Amygdala (tissue), 56 donors: ENCODE data around the gene SLC15A1.

ENCODE experiments used
- DNase-seq, 56 donors: peaks; one replicate each; lab custom pipeline; 2025; lab: John Stamatoyannopoulos, UW

The SLC15A1 gene

GRCh38 chr13:98710521-98710920 lies 42.0 kb downstream of the SLC15A1 start:
- DNase-seq: no peak

- DNase-seq: no peak
Observed at GRCh38 chr13:98707281-98707999, 45.0 kb downstream of the SLC15A1 start.

GRCh38 chr13:98706446-98707110 lies 45.9 kb downstream of the SLC15A1 start:
- DNase-seq: no peak

- no peak for DNase-seq
Observed at GRCh38 chr13:98697791-98698190, 54.7 kb downstream of the SLC15A1 start.

- no peak for DNase-seq
Observed at GRCh38 chr13:98693756-98694155, 58.7 kb downstream of the SLC15A1 start.

GRCh38 chr13:98691360-98691759 lies 61.1 kb downstream of the SLC15A1 start:
- DNase-seq: no peak

DNA sequence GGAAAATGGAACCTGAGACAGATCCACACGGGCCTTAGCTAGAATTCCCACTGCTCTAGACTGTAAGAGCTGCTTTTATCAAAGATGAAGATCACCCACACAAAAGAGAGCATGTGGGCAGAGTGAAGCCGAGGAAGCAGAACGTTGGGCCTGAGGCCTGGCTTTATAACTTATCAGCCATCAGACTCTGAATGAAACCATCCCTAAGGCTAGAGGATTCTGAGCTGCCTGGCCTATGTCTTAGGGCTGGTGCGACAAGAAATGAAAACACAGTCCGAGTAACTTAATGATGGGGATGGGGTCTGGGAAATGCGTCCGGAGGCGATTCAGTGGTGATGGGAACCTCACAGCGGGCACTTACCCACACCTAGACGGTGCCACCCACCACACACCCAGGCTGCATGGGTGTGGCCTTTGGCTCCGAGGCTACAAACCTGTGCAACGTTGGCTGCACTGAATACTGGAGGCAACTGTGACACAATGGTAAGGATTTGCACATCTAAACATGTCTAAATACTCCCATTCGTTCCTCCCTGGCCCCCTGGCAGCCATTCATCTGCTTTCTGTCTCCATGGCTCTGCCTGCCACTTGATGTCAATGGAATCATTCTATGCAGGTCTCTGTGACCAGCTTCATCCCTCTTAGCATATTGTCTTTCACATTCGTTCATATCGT lies 62.0 kb downstream of the SLC15A1 start:
- DNase-seq: no peak

DNA sequence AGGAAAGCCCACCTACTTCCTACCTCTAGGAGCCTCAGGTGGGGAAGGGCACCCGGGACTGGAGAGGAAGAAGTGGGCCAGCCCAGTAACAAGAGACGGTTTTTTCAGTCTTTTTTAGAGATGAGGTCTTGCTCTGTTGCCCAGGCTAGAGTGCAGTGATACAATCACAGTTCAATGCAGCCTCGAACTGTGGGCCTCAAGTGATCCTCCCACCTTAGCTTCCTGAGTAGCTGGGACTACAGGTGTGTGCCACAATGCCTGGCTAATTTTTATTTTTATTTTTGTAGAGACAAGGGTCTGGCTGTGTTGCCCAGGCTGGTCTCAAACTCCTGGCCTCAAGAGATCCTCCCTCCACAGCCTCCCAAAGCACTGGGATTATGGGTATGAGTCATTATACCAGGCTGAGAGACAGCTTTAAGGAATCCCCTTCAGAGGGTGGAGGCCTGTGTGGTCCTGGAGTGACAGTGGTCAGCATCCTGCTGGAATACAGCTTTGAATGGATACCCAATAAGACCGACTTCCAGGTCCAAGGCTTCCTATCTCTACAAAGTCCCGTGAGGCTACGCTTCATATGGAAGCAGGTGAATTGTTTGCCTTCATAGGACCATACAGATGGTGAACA lies 63.0 kb downstream of the SLC15A1 start:
- no peak for DNase-seq

DNA sequence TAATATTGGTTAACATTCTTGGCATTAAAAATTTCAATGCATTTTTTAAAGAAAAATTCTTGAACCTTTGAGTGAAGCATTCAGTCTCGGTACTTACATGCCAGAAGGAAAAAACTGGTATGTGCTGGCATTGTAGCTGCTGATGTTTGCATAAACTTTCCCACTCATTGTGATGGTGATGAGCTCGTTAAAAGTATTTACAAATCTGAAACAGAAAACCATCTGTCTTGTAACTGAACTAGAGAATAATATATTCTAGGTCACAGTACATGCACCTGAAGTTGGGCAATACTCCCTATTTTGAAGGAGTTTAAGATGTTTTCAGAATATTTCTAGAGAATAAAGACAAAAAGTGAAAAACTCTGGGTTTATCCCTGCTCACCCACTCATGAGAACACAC lies 64.1 kb downstream of the SLC15A1 start:
- DNase-seq: no peak

- DNase-seq: no peak
Observed at GRCh38 chr13:98687319-98687718, 65.2 kb downstream of the SLC15A1 start.

GRCh38 chr13:98686270-98686669 lies 66.2 kb downstream of the SLC15A1 start:
- no peak for DNase-seq

DNA sequence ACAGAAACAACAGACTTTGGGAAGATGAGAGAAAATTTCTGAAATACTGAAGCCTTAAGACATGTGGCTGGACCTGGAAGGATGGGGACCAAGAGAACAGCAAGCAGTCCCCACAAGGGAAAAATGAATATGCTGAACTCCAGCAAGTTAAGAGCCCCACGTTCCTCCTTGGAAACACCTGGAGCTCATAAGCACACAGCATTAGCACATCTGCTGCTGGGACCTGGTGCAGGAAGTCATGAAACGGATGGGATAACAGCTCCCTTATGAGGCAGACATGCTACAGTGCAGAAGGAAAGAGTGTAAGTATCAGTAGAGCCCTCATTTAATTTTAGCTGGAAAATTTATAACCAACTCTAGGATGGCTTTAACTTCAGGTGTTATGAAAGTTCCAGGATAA lies 67.3 kb downstream of the SLC15A1 start:
- DNase-seq: no peak

DNA sequence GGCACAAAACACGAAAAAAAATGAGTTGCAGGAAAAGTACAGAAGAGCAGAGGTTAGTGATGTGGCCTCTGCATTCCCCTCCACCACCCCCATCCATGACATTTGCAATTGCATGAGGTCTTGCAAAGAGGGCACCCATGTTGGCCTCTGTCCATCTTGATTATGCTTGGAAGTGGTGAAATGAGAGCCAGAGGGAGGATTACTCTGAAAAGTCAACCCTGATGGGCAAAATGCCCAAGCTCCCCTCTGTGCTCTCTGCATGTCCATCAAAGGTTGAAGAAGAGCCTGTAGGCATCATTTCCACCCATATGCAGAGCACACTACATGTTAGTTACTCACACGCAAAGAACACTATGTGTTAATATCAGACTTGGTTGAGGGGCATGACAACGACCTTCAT lies 71.4 kb downstream of the SLC15A1 start:
- no peak for DNase-seq

GRCh38 chr13:98678741-98679140 lies 73.7 kb downstream of the SLC15A1 start:
- DNase-seq: no peak

DNA sequence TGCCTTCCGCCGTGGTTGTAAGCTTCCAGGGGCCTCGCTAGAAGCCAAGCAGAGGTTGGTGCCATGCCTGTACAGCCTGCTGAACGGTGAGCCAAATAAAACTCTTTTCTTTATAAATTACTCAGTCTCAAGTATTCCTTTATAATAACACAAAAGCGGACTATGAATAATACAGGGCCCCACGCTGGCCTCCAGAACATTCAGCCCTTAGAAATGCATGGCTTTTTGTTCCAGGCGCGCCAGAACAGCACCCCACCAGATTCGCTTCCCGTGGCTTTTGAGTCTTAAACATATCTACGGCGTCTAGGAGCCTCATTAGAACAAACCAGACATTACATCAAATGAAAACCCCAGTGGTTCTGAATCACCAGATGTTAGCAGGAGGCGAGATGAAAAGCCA lies 75.1 kb downstream of the SLC15A1 start:
- no peak for DNase-seq

DNA sequence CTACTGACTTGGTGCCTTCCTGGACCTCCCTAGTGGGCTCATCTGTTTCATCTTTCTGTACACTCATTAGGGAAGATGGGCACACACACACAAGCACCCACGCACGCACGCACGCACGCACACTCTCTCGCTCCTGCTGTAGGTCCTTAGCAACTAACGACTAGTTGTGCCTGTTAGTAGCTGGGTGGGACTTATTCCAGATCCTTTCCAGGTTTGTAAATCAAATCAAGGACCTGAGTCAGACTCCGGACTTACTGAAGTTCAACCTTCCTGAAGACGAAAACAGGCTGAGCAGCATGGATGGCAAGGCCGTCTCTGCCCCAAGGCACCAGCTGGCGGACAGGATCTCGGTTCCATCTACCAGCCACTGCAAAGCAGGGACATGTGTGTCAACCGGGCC lies 76.2 kb downstream of the SLC15A1 start:
- peak in 4 of 56 donors; percentile 5 to 19 (median 11) for DNase-seq

DNA sequence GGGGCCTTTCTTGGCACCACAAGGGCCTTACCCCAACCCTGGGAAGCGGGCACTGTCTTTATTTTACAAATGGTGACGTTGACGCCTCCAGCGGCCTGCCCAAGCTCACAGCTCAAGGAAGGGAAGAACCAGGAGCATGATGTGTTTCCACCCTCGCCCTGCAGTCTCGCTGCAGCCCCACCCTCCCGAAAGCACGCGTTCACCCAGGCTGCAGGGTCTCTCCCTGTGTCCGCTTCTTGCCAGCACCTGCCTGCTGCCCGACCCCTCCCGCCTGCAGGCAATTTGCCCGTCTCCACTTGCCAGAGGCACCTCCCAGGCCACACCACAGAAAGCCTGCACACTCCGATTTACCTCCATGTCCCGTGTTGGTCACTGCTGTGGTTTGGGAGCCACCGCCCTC lies 76.6 kb downstream of the SLC15A1 start:
- DNase-seq: no peak

GRCh38 chr13:98675066-98675465 lies 77.4 kb downstream of the SLC15A1 start:
- no peak for DNase-seq

GRCh38 chr13:98672947-98673613 lies 79.4 kb downstream of the SLC15A1 start:
- DNase-seq: peak in 39 of 56 donors; percentile 2 to 75 (median 23)

- DNase-seq: no peak
Observed at GRCh38 chr13:98668155-98668554, 84.3 kb downstream of the SLC15A1 start.

GRCh38 chr13:98665638-98665995 lies 86.9 kb downstream of the SLC15A1 start:
- no peak for DNase-seq
